Uterine smooth muscle cell (primary cell): Measurements from ENCODE around the gene LINGO4. TPM values are rescaled to one million over a fixed set of nuclear protein-coding genes. Genes with fewer than 3 reads are reported as not detected.

Experiments
- total RNA-seq: library from RNA; depleted of rRNA; stranded (reverse); fragments of >200 nt; gene quantifications from 2 replicates; pipeline ENCODE4 v1.2.3, GENCODE V29; 2014

Gene LINGO4, protein sequence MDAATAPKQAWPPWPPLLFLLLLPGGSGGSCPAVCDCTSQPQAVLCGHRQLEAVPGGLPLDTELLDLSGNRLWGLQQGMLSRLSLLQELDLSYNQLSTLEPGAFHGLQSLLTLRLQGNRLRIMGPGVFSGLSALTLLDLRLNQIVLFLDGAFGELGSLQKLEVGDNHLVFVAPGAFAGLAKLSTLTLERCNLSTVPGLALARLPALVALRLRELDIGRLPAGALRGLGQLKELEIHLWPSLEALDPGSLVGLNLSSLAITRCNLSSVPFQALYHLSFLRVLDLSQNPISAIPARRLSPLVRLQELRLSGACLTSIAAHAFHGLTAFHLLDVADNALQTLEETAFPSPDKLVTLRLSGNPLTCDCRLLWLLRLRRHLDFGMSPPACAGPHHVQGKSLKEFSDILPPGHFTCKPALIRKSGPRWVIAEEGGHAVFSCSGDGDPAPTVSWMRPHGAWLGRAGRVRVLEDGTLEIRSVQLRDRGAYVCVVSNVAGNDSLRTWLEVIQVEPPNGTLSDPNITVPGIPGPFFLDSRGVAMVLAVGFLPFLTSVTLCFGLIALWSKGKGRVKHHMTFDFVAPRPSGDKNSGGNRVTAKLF
- under 0.01 TPM in 1 of 2 replicates, not detected in the other for total RNA-seq

DNA sequence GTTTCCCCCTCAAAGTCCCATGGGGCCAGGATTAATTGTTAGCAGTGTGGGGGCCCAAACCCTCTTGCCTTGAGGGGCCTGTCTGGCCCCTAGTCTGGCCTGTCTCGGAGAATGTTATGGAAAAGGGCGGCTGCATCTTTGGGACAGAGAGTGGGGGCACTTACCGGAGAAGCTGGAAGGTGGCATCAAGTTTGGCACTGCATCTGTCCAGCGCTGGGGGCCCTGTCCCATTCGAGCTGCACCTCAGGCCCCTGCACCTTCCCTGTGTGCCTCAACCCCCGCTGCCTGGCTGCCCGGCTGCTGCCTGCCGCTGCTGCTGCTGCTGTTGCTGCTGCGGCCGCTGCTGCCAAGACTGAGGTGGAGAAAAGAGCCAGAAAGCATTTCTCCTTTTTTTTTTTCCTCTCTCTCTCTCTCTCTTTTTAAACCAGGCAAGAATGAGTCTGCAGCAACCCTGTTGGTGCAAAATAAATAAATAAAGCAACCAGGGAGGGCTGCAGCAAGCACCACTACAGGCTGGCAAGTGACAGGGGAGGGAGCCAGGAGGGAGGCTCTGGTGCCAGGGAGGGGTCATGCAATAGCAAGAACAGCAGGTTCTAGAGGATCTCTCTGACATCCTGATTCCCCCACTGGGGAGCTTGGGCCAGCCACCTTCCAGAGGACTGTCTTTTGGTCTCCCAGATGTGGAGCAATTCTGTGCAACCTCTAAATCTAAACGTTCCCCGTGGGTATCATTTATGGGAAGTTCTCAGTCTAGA is at the start of gene LINGO4:
Gene LINGO4 (minus strand): TSS at position 354 of the 755 bp plus-strand sequence. CDS start 2,715 bp downstream, outside the sequence.

DNA sequence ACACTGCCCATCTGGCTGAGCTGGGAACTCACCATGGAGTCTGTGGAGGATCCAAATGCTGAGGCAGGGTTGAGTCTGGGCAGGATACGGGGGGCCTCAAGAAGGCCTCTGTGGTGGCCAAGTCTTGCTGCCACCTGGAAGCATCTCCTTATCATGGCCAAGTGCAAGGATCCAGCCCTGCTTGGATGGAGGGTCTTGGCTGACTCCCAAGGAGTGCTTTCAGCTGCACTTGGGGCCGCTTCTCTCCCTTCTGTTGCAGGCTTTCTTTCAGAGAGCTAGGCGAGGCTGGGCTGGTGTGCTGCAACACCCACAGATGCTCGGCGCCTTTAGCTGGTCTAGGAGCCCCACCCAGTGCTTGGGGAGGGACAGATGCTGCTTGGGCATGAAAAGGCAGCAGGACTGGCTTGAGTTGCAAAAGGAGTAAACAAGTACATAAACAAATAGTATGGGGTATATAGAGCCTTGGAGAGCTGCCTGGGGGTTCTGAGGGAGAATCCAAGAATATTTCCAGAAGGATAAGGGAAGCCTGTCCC is 48.3 kb upstream of the LINGO4 start, which contains the start of gene THEM5:
Gene THEM5 (minus strand): TSS at position 302 of the 533 bp plus-strand sequence. CDS start 147 bp downstream, at position 155.

DNA sequence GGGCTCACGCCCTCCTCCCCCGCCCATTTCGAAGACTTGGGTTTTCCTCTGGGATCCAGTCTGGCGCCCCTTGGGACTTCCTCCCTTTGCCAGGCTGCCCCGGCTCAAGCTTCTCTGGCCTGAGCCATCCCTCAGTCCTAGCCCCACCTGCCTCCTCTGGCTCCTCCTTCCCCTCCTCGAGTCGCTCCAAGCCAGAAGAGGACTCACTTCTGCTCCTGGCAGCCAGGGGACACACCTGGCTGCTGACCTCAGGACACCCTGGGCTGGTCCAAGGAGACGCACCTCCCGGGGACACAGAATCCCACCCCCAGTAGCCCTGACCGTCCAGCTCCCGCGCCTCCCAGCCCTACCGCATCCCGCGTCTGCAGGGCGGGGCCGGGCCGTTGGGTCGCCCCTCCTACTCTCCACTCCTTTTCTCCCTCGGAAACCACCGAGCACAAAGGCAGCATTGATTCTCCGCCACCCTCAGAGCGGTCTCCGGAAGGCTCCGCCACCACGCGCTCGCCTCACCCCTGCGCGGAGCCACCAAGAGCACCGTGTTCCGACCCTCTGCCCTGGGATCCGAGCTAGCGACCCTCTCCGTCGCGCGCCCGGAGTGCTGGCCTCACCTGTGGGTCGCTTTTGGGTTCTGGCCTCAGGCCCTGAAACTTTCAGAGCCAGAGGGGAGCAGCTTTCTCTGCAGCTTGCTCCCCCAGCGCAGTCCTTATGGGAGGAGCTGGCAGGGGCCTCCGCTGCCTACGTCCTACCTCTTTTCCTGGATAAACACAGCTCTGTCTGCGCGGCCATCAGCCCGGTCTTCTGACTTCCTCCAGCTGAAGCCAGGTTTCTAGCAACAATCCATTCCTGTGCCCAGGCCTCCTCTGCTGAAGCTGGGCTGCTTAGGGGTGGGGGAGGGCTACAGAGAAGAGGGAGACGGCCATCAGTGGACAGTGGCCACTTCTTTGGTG is 34.5 kb upstream of the LINGO4 start, which contains the start of gene C2CD4D:
Gene C2CD4D (minus strand): TSS at position 364 of the 947 bp plus-strand sequence. CDS start 831 bp downstream, outside the sequence.

DNA sequence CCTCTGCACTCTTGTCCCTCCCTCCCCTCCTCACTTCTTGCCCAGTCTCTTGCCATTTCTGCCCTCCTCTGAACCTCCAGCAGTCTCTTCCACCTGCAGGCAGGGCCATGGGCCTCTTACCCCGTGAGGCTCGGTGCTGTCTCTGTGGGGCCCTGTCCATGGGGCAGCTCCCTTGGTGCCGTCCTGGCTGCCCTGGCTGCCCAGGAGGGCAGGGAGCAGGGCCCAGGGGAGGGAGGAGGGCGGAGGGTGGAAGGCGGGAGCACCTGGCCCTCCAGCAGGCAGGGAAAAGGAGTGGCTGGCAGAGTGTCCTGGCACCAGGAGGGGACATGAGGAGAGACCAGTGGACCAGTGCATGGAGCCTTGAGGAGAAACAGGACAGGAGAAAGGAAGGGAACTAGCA is 26.4 kb upstream of the LINGO4 start, which contains the start of gene RORC:
Gene RORC (minus strand): TSS at position 198 of the 400 bp plus-strand sequence. CDS start 38 bp downstream, at position 160.

DNA sequence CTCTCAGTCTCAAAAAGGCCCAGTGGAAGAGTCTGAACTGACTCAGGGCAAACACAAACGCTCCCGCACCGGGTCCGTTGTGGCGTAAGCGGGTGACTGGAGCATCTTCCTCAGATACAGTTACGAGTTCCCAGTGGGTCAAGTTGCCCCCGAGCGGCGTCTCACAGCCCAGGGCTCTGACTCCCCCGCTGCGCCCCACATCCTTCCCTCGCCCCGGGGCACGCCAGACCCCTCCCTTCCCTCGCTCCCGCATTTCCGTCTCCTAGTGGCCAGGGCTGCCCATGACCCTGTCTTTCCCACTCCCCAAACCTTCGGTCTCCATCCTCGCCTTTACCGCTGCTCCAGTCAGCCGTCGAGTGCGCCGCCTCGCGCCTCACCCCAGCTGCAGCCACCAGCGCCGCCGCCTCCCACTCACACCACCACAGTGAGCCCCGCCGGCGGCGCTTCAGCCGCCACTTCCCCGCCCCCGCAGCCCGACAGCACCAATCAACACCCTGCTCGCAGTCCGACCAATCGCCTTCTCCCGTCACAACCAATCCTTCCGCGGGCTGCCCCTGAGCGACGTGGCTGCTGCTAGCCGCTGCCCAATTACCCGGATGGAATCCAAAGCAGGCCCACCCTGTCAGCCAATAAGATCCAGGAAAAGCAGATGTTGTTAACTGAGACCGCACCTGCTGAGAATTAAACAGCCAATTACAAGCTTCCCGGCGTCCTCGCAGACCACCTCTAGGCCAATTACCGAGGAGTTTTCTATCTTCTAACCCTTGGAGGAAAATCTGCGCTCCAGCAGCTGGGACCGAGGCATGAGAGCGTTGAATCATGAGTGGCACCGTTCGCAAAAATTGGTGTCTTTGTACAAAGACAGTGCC is 14.9 kb downstream of the LINGO4 start, which contains the start of gene TDRKH:
Gene TDRKH (minus strand): TSS at position 430 of the 869 bp plus-strand sequence. CDS start 7,478 bp downstream, outside the sequence.

DNA sequence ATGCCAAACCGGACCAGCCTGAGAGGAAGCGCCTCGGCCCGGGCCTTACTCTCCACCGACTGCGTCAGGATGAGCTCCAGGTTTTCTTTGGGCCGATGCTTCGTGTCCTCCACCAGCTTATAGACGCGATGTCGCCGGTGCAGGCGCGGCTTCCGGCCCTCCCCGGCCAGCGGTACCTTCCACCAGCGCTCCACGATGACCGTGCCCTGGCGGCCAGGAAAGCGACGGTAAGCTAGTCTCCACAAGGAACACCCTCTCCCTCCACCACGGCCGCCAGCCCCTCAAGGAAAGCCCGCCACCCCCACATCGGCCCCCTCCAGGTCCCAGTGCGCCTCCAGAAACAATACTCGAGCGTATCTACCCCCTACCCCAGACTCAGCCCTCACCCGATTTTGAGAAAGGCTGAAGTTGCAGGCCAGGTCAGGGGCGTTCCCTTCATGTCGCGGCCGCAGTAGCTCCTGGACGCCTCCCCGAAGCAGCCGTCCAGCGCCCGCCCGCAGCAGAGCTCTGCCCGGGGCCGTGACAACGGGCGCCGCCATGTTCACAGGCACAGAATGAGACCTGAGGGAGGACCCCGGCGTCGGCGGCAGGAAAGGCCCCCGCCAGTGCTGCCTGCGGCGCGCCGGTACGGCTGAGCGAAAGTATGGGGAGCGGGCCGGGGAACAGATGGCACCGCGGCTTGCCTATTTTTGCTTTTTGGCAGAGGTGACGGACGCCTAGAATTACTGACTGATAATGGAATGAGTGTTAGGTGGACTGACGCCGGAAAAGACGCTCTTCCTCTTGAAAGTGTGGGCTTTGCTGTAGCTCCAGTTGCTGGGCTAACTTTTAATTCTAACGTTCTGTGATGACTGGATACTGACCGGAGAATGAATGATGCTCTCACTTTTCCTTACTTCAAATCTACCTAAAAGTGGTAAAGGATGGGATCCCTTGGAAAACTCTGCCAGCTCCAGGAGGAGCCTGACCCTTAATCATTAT is 42.0 kb downstream of the LINGO4 start, which contains the start of gene MRPL9:
Gene MRPL9 (minus strand): TSS at position 556 of the 981 bp plus-strand sequence. CDS start 17 bp downstream, at position 539.

Other genes starting within 250 kb of the LINGO4 start
- gene SNX27, start 193.4 kb downstream of the LINGO4 start, total RNA-seq = 36.2 and 40.7 TPM in 2 replicates
- not detected in 2 replicates for gene CELF3, start 88.6 kb downstream of the LINGO4 start, total RNA-seq
- gene RIIAD1, start 83.9 kb downstream of the LINGO4 start, total RNA-seq = not detected in 2 replicates
- gene MRPL9, start 41.9 kb downstream of the LINGO4 start, total RNA-seq = 75.2 and 91.1 TPM in 2 replicates
- 3.5 and 4.2 TPM in 2 replicates for gene TDRKH, start 14.9 kb downstream of the LINGO4 start, total RNA-seq
- not detected in 2 replicates for gene RORC, start 26.4 kb upstream of the LINGO4 start, total RNA-seq
- gene C2CD4D, start 34.4 kb upstream of the LINGO4 start, total RNA-seq = not detected in 2 replicates
- not detected in 2 replicates for gene THEM5, start 48.3 kb upstream of the LINGO4 start, total RNA-seq
- gene THEM4, start 104.1 kb upstream of the LINGO4 start, total RNA-seq = 7.0 and 8.3 TPM in 2 replicates
- gene S100A10, start 188.4 kb upstream of the LINGO4 start, total RNA-seq = 60.1 and 106 TPM in 2 replicates
- gene S100A11, start 231.6 kb upstream of the LINGO4 start, total RNA-seq = 42.2 and 59.2 TPM in 2 replicates